HG03064 (cell line): Measurements from ENCODE around the gene GXYLT2.

Experiments
- ATAC-seq: cut with Tn5 transposase; IDR thresholded peaks from one replicate; pipeline ENCODE4 v1.9.1; 2021; ENCODE audit warnings: low read depth; ENCODE audit not compliant: unreplicated experiment

GXYLT2 gene, protein sequence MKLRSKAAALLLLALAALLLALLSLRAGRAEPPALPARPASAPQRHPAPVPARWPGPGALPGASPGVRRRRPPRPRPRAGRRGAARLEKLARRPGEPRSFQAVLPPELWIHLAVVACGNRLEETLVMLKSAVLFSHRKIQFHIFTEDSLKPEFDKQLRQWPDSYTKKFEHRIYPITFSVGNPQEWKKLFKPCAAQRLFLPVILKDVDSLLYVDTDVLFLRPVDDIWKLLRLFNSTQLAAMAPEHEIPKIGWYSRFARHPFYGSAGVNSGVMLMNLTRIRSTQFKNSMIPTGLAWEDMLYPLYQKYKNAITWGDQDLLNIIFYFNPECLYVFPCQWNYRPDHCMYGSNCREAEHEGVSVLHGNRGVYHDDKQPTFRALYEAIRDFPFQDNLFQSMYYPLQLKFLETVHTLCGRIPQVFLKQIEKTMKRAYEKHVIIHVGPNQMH

DNA sequence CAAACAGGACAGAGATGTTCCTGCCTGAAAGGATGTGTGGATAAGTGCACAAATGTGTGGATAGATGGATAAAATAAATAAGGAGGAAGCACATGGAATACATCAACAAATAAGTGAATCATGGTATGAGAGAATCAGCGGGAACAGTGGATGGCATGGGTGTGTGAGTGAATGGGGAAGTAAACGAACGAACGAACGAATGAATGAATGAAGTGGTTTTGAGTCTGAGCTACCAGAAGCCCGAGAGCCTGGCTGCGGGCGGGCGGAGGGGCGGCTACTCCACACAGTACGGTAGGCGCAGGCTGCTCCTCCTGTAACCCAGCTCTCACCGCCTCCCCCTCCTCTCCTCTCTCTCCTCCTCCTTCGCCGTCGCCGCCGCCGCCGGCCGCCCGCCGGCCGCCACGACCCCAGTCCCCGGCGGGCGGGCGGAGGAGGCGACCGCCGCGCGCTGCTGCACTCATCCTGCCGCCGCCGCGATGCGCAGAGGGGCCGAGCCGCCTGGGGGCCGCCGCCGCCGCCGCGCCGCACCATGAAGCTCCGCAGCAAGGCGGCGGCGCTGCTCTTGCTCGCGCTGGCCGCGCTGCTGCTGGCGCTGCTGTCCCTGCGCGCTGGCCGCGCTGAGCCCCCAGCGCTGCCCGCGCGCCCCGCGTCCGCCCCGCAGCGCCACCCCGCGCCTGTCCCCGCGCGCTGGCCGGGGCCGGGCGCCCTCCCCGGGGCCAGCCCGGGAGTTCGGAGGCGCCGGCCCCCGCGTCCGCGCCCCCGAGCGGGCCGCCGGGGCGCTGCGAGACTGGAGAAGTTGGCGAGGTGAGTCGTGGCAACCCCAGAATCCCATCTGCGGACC is at the start of gene GXYLT2:
Gene GXYLT2 (plus strand): TSS at position 342 of the 841 bp plus-strand sequence. CDS start 188 bp downstream, at position 530.
- no peak for ATAC-seq

- ATAC-seq: no peak
Observed at GRCh38 chr3:72839057-72839456, 48.8 kb upstream of the GXYLT2 start.

- no peak for ATAC-seq
Observed at GRCh38 chr3:72844436-72844993, 43.3 kb upstream of the GXYLT2 start.

- no peak for ATAC-seq
Observed at GRCh38 chr3:72846166-72846565, 41.7 kb upstream of the GXYLT2 start.

- no peak for ATAC-seq
Observed at GRCh38 chr3:72847282-72847681, 40.6 kb upstream of the GXYLT2 start.

- peak; percentile 92 for ATAC-seq
Observed at GRCh38 chr3:72847751-72848702, 39.8 kb upstream of the GXYLT2 start, which contains the start of gene SHQ1. SHQ1 (minus strand) TSS chr3:72848445; CDS start chr3:72848340, 105 bp downstream.

DNA sequence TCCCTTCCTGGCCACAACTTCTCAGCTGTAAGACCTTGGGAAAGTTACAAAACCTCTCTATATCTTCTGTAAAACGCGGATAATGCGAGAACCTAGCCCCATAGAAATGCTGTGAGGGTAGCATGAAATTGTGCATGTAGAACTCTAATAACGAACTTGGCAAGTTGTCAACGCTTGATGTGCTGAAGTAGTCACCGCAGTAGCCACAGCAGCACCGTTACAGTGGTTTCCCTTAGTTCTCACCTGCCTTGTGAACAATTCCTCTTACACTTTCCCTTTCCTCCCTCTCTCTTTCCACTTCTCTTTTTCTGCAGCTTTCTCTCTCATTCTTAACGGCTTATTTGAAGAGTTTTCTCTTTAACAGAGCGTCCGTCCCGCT is 39.2 kb upstream of the GXYLT2 start:
- peak; percentile 51 for ATAC-seq

GRCh38 chr3:72855001-72855400 is 32.8 kb upstream of the GXYLT2 start:
- no peak for ATAC-seq

DNA sequence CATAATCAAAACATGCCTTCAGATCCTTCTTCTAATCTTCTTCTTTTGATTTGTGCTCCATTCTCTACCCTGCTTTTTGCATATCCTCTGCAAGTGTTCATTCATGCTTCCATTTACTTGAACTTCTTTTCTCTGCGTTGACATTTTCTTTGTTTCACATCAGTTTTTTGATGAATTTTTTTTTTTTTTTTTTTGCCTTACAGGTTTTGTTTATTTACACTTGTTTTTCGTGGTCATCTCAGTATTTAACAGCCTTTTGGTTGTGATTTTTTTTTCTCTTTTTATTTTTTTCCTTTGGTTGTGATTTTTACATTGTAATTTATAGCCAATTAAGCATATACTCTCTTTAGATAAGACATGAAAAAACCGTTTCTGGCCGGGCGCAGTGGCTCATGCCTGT is 27.8 kb upstream of the GXYLT2 start:
- ATAC-seq: no peak

DNA sequence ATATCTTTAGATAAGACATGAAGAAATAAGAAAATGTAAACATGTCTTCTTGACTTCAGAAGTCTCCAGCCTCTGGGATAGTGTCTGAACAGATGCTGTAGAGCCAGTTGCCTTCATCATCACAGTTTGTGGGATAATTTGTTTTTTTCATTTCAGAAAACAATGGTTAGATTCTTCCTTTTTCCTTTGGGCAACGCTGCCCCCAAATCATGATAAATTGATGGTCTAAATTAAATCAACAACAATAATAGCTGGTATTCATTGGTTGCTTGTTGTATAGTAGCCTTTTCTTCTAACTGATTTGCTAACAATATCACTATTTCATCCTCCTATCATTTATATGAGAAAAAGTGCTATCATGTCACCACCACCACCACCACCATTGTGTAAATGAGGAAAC is 27.0 kb upstream of the GXYLT2 start:
- no peak for ATAC-seq

DNA sequence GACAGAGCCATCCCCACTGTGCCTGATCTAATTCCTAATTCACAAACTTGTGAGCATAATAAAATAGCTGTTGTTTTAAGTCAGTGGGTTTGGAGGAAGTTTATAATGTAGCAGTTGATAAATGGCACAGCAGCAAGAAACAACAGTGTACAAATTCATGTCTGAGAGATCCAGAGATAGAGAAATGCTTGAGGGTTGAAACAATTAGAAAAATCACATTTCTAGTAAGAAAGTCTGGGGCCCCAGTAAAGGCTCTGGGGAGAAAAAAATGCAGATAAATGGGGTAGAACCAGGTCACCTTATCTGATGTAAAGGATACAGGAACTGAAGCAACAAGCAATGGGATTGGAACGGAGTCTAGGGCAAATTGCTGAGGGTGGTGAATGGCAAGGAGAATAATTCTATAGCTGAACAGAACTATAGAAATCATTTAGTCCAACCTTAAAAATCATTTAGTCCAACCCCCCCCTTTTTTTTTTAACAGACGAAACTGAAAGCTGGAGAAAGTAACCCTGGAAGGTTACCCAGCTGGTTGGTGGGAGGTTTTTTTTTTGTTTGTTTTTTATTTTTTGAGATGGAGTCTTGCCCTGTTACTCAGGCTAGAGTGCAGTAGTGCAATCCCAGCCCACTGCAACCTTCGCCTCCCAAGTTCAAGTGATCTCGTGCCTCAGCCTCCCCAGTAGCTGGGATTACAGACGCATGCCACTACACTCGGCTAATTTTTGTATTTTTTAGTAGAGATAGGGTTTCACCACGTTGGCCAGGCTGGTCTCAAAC is 25.3 kb upstream of the GXYLT2 start:
- no peak for ATAC-seq

GRCh38 chr3:72872183-72872582 is 15.7 kb upstream of the GXYLT2 start:
- no peak for ATAC-seq

DNA sequence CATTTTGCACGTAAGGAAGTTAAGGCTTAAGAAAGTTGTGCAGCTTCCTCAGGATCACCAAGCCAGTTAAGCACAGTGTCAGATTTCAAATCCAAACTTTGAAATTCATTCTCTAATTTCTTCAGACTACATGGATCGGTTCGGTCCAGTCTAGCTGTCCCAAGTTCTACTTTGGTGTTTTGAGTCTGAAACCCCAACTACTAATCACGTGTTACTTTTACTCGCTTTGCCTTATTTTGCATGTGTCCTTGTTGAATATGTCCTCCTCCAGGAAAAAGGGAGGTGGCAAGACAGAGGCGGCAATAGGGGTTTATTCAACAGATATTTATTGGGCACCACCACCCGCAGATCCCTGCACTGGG is 522 bp upstream of the GXYLT2 start:
- ATAC-seq: no peak

GRCh38 chr3:72888546-72889309 is 882 bp downstream of the GXYLT2 start:
- ATAC-seq: no peak

DNA sequence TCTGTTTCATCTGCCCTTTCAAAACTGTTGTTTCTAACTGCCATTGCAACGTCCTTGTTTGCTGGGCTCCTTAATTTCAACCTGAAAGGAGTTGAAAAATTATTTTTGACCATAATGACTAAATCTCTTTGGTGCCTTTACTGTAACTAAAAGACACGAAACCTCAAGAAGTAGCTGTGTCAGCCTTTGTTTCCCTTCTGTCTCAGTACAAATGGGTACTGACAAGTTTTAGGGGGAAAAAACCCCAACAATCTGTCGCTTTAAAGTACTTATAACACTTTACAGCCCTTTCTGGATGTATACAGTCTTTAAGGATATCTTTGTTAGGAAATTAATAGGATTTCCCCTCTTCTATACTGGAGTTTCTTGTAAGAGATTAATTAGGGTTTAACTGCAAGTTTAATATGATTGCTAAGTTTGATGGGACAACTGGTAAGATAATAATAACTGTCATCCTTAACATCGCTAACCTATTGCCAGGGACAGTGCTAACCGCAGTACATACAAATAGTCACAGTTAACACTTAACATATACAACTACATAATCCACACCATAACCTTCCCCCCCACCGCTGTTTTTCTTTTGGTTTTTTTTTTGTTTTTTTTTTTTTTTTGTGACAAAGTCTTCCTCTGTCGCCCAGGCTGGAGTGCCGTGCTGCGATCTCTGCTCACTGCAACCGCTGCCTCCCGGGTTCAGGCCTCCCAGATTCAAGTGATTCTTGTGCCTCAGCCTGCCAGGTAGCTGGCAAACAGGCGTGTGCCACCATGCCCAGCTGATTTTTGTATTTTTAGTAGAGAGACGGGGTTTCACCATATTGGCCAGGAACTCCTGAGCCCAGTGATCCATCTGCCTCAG is 1.7 kb downstream of the GXYLT2 start:
- no peak for ATAC-seq

DNA sequence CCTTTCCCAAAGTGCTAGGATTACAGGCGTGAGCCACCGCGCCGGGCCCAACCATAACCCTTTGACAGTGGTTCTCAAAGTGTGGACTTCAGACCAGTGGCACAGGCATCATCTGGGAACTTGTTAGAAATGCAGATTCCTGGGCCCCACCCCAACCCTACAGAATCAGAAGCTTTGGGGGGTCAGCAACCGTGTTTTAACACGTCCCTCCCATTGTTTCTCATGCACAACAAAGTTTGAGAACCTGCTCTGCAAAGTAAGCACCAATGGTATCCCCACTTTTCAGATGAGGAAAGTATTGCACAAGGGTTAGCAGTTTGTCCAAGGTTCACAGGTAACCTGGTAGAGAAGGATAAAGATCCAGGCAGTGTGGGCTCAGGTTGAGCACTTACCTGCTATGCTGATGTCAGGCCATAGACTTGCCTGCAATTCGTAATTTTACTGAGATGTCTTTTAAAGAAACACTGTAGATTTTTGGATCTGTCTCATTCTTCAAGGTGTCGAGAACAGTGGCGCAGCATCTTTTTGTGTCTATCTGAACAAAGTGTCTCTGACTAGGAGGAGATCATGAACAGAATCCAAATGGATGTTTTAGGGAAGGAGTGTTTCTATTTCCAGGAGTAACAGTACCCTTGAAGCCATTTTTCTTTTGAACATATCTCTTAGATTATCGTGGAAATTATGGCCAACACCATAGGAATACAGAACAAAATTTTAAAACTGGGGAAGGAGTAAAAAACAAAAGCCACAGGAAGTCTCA is 2.5 kb downstream of the GXYLT2 start:
- no peak for ATAC-seq
